GM20431 (cell line): ENCODE results near the gene LTN1.
"Not testable (repeated sequence)": the region's sequence is repeated elsewhere in the genome, so short reads cannot be mapped to it uniquely, and the experiment has no call there.

Source experiments
- in situ Hi-C: fragments of 300-500 bp; cut with MseI, MboI; formaldehyde crosslinking; loops from one replicate; pipeline ENCODE4 v1.15.0; 2020; ENCODE audit warnings: low sequenced_read_pairs; ENCODE audit not compliant: unreplicated experiment

Gene LTN1, protein sequence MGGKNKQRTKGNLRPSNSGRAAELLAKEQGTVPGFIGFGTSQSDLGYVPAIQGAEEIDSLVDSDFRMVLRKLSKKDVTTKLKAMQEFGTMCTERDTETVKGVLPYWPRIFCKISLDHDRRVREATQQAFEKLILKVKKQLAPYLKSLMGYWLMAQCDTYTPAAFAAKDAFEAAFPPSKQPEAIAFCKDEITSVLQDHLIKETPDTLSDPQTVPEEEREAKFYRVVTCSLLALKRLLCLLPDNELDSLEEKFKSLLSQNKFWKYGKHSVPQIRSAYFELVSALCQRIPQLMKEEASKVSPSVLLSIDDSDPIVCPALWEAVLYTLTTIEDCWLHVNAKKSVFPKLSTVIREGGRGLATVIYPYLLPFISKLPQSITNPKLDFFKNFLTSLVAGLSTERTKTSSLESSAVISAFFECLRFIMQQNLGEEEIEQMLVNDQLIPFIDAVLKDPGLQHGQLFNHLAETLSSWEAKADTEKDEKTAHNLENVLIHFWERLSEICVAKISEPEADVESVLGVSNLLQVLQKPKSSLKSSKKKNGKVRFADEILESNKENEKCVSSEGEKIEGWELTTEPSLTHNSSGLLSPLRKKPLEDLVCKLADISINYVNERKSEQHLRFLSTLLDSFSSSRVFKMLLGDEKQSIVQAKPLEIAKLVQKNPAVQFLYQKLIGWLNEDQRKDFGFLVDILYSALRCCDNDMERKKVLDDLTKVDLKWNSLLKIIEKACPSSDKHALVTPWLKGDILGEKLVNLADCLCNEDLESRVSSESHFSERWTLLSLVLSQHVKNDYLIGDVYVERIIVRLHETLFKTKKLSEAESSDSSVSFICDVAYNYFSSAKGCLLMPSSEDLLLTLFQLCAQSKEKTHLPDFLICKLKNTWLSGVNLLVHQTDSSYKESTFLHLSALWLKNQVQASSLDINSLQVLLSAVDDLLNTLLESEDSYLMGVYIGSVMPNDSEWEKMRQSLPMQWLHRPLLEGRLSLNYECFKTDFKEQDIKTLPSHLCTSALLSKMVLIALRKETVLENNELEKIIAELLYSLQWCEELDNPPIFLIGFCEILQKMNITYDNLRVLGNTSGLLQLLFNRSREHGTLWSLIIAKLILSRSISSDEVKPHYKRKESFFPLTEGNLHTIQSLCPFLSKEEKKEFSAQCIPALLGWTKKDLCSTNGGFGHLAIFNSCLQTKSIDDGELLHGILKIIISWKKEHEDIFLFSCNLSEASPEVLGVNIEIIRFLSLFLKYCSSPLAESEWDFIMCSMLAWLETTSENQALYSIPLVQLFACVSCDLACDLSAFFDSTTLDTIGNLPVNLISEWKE (N-terminal part only)

DNA sequence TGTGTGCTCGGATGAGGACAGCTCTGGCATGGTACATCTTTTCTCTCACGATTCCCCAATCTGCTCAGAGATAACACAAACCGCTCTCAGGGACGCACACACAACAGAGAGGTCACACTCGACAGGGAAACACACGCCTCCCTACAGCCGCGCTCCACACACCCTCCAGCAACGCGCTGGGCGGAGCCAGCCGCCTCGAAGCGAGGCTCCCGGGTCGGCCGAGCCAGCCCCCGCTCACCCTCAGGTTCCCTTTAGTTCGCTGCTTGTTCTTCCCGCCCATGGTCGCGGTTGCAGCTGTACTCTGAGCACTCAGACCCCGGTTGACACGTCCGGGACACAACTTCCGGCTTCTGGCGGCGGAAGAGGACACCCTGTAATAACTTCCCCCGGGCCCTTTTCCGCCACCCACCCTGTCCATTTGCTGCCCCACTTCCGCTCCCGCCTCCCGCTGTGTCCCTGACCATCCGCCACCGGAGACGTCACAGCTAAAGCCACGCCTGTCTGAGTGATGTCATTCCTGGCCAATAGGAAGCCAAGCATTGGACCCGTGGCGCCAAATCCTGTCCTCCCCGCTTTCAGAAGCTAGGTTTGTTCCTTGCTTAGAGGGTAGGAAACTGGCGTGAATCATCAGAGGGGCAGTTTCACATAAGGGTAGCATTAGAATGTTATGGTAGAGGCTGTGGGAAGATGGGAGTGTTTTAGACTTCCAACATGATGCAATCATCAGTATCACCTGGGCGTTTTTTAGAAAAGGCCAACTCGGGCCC lies at the start of gene LTN1:
Gene LTN1, minus strand, starts transcription at position 352 of the 767 bp plus-strand sequence. Its CDS starts 72 bp downstream, at position 280.
- in situ Hi-C loops, result no loop called here

DNA sequence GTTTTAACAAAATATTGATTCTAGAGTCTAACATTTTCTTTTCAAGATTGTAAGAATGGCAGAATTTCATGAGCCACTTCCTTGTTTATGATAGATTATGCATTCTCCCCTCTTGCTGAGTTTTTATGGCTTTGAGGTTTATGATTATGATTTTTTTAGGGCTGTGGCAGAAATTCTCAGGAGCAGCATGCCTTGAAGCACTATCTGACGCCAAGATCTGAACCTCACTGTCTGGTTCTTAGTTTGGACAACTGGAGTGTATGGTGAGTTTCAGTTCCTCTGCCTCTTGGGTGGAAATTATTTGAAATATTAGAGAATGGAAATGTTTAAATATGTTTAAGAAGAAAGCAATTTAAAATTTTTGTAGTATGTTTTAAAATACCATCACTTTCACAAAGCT lies 42.0 kb upstream of the LTN1 start:
- in situ Hi-C loops, result no loop called here

DNA sequence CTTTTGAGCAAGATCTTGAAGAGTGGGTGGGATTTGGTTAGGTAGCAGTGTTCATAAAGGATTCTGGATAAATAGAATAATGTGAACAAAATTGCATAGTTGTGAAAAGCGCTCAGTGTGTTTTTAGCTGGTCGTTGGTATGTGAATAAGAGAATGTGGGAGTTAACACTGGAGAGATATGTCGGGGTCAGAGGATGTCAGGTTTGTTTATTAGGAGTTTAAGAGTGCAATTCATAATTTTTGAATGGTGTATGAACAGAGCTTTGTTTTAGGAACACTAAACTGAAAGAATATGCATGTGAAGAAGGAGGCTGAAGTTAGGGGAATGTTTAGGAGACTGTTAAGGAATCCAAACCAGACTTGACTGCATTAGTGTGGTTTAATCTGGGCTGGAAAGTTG lies 41.2 kb upstream of the LTN1 start:
- in situ Hi-C loops, result no loop called here

DNA sequence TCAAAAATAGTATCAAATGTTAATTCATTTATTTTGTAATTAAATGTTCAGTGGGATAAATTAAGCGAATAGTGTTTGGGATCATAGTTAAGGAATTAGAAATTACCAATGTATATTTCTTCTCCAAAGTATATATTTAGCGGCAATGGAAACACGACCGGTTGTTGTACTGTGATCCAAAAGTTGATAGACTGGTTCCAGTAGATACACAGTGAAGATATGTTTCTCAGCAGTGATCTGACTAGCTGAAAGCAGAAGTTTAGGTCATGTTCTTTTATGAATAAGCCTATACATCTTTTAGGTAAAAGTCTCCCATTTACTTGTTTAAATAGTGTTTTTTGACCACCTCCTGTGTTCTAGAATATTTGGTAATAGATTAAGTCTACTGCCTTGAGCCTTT lies 40.6 kb upstream of the LTN1 start:
- in situ Hi-C loops, result no loop called here

DNA sequence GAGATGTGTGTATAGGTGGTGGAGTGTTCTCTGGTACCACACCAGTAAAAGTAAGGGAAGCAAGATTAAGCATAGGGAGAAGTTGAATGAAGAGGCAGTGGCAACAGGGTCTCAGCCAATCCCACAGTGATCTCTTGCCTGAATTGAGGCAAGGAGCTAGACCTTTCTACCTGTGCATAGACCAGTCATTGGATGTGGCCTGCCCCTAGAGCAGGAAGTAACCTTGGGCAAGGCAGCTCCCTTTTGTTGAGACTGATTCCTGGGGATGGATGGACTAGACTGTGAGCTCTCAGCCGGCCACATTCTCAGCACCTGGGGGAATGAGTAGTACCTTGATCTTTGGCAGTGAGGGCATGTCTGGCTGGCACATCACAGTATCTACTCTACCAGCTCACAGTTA lies 38.2 kb upstream of the LTN1 start:
- in situ Hi-C loops, result no loop called here

DNA sequence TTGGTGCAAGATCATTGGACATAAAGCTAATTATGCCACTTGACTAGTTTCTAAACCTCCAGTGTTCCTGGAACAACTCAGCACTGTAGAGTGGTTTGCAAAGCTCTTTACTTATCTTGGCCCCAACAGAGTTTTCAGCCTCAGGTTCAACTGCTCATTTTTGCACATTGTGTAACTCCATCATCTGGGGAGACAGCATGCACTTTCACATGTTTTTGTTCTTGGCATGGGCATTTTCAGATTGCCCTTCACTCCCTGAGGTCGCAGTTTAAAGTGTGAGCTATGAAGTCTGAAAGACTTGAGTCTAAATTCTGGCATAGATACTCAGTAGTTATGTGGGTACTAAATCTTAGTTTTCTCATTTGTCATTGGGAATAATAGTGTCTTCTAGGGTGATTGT lies 36.8 kb upstream of the LTN1 start:
- in situ Hi-C loops, result no loop called here

DNA sequence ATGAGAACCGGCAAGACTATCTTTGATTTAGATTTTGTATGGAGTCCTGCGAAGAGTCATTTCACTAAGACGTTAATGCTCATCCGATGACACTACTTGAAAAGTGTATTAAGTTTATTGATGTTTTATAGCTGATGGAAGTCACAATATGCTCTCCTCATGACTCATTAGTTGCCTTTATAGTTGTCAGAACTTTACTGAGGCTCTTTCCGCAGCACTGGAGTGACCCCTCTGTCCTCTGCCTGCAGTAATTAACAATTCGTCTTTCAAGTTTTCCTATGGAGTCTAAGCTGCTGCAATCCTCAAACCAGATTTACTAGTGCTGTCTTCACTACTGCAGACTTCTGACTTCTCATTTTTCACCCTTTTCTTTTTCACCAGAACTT lies 32.6 kb upstream of the LTN1 start:
- in situ Hi-C loops, result no loop called here

DNA sequence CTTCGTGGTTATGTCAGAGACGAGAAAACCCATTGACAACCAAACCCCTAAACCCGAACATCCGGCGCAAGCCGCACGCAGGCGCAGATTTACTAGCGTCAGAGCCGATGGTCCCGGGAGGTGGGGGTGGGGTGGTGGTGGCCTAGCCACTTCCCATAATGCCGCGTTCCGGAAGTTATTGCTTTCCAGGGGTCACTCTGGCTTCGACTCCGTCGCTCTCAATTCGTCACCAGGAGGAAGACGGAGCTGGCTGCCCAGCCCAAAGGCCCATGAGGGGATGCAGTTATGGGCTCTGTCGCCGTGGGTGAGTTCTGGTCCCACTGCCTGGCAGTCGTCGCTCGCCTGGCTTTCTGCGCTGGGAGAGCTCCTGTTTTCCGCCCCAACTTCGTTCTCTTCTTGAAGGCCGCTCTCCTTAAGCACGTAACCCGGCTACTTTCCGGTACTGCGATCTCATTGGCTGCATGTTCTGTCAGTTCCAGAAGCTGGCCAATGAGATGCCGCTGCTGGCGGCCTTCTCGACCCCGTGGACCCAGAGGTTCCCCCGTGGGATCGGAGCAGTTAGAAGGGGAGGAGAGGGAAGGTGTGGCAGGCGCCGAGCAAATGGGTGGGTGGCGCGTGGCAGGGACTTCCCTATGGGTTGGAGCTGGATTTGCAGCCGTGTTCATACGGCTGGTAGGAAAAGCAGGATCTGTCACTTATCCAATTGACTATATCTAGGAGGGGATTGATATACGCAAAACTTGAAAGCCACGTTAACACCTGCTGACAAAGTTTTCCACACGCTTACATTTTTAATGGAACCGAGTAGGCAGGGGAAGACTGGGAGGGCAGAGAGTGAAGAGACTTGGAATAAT lies 32.0 kb upstream of the LTN1 start, which contains the start of gene USP16:
Gene USP16, plus strand, starts transcription at position 195 of the 854 bp plus-strand sequence. CDS start 3,246 bp downstream, outside the sequence.
- in situ Hi-C loops, result no loop called here

DNA sequence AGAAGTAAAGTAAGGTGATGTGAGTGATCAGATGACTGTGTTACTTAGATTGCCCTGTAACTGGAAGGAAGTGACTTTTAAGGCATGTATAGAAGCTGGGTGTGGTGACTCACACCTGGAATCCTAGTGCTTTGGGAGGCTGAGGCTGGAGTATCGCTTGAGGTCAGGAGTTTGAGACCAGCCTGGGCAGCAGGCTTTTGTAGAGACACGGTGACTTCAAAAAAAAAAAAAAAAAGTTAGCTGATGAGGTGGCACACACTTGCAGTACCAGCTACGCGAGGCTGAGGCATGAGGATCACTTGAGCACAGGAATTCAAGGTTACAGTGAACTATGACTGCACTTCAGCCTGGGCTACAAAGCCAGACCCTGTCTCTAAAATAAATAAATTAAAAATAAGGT lies 29.5 kb upstream of the LTN1 start:
- in situ Hi-C loops, result no loop called here

DNA sequence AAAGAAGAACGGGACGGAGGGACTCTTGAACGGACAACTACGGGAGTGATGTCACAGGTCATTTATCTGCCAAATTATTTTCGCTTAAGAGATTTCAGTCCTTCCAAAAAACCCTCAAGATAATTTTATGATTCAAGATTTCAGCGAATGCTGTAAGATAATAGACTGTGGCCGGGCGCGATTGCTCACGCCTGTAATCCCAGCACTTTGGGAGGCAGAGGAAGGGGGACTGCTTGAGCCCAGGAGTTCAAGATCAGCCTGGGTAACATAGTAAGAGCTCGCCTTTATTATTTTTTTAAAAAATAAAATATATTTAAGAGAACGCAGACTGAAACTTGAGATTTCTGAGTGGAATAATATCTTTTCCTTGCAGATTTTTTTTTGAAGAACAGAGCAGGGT lies 25.9 kb upstream of the LTN1 start:
- in situ Hi-C loops, result no loop called here

DNA sequence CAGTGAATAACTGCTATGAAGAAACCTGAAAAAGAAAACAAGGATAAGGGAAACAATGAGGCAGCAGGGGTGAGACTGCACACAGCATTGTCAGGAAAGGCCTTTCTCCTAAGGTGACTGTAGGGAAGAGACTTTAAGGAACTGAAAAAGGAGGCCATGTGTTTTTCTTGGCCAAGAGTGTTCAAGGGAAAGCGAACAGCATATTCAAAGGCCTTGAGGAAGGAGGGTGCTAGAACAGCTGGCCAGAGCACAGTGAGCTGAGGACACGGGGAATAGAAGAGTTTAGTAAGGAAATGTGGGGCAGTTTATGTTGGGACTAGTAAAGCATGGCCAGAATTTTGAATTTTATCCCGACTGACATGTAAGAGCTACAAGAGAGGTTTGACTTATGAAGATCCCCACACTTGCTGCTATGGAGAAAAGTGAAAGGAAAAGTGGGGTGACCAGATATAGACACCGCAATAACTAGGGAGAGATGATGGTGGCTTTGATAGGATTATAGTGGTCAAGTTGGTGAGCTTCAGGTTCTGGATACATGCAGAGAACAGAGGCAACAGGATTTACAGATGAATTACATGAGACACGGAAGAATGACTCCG lies 25.1 kb upstream of the LTN1 start:
- in situ Hi-C loops, result no loop called here

DNA sequence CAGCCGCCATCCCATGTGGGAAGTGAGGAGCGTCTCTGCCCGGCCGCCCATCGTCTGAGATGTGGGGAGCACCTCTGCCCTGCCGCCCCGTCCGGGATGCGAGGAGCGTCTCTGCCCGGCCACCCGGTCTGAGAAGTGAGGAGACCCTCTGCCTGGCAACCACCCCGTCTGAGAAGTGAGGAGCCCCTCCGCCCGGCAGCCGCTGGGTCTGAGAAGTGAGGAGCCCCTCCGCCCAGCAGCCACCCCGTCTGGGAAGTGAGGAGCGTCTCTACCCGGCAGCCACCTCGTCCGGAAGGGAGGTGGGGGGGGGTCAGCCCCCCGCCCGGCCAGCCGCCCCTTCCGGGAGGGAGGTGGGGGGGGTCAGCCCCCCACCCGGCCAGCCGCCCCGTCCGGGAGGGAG lies 18.6 kb upstream of the LTN1 start:
- in situ Hi-C loops, result not testable (repeated sequence)

DNA sequence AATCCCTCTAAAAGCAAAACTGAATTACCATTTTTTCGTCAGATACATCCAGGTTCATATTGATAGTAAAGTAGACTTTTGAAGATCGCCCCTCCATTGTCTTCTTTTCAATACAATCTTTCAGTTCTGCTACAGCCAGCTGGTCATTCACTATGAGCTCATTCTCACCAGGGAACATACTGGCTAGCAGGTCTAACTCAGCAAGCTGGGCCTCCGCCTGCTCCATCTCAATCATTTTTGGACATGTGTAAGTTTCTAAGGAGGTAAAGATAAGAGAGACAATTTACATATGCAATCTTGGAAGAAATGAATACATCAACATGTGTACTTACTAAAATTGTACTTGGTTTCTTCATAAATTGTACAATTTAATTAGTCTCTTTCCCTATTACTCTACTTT lies 15.7 kb upstream of the LTN1 start:
- in situ Hi-C loops, result no loop called here

DNA sequence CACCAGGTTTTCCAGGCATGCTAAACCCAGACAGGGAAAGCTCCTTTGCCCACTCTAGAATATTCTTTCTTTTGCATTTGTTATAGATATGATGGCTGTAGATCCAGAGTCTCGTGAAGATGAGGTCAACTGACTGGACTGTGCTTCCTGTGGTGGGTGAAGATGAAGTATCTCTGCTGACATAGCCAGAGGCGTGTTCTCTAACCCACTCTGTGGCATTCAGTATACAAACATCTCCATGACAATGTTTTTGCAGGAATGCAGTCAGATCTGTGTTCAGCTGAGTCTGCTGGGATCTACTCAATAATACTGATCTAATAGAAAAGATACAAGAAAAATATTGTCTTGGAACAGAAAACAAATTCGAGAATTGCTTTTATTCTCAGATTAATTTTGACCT lies 15.1 kb upstream of the LTN1 start:
- in situ Hi-C loops, result no loop called here

DNA sequence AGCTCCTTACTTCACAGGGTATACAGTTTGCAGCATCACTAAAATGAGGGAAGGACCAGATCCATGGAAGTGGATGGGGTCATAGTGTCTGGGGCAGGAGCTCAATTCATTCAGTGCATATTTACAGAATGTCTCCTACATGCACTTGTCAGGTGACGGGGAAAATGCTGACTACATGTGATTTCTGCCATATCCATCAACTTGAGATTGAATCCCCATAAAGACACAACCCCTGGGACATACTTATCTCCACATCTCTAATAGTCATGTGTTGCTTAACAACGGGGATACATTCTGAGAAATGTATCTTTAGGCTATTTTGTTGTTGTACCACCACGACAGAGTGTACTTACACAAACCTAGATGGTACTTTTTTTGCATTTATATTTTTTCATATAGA lies 14.5 kb upstream of the LTN1 start:
- in situ Hi-C loops, result no loop called here

DNA sequence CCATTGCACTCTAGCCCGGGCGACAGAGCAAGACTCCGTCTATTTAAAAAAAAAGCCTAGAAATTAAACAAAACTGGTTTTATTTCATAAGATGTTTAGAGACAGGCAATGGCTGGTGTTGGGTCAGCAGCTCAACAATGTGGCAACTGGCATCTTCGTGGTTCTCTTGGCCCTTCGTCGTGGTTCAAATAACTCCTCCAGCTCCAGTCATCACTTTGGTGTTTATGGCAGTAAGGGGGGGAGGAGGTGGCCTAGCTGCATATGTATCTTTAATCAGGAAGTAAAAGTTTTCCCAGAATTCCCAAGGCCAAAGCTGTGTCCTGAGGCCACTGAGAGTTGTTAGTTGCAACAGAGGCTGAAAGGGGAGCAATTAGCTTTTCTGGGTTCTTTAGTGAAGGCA lies 13.0 kb upstream of the LTN1 start:
- in situ Hi-C loops, result no loop called here

DNA sequence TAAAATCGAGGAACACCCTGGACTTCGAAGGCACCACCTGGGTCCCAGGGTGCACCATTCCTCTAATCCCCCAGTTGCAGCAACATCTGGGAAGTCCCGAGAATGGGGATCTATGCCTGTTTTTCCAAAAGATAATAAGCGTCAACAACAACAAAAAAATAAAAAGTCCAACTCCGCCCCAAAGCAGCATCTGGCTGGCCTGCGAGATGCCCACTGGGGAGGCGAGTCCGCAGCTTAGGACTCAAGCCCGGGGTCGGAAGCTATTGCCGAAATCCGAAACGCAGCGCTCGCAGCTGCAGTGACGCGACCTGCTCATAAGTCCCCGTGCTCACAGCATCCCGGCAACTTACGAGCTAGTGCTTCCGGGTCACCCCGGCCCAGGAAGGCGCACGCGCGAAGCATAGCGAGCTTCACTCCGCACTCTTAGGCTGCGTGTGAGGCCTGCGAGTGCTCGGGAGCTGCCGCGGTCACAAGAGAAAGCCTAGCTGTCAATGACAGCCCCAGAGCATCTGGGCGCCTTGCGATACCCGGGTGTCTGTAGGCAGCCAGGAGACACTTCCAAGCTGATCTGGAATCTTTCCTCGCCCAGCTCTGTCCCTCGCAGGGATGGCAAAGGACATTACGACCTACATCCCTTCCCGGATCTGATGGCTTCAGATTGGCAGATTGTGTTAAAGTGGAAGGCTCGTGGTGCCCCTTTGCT lies 9.9 kb upstream of the LTN1 start:
- in situ Hi-C loops, result no loop called here

DNA sequence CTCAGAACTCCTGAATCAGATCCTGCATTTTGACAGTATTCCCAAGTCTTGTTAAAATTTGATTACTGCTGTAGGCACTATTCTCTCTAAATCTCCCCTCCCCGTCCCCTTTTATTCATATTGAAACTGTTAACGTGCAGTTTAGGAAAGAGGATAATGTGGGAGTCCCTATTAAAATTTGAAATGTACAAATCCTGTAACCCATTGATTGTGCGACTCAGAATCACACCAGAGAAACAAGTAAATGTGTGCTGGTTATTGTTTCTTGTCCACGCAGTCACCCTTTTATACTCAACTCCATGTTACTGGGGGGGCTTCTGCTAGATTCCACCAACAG lies 584 bp upstream of the LTN1 start:
- in situ Hi-C loops, result no loop called here
